Measurements from ENCODE around the gene CROCC. TPM values are rescaled to one million over a fixed set of nuclear protein-coding genes. Genes with fewer than 3 reads are reported as not detected.

Gene CROCC
- total RNA-seq, 4 donors from 2014 or later, result 22.3 to 164 (median 68.4) TPM

DNA sequence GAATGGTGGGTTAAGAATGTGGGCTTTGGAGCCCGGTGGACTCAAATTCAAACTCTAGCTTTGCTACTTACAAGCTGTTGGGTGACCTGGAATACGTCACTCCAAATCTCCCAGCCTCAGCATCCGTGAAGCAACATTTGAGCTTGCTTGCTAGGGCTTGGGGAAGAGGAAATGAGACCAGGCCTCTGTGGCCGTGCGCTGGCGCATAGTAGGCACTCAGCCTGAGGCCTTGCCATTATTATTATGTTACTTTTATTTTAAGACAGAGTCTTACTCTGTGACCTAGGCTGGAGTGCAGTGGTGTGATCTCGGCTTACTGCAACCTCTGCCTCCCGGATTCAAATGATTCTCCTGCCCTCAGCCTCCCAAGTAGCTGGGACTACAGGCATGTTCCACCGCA, 70.9 kb downstream of the CROCC start:
- TF ChIP-seq POLR2A (IDR thresholded peaks at IDR 0.05) (no peak), EP300 (IDR thresholded peaks at IDR 0.05) (no peak)
- TF ChIP-seq, protein P1, sequence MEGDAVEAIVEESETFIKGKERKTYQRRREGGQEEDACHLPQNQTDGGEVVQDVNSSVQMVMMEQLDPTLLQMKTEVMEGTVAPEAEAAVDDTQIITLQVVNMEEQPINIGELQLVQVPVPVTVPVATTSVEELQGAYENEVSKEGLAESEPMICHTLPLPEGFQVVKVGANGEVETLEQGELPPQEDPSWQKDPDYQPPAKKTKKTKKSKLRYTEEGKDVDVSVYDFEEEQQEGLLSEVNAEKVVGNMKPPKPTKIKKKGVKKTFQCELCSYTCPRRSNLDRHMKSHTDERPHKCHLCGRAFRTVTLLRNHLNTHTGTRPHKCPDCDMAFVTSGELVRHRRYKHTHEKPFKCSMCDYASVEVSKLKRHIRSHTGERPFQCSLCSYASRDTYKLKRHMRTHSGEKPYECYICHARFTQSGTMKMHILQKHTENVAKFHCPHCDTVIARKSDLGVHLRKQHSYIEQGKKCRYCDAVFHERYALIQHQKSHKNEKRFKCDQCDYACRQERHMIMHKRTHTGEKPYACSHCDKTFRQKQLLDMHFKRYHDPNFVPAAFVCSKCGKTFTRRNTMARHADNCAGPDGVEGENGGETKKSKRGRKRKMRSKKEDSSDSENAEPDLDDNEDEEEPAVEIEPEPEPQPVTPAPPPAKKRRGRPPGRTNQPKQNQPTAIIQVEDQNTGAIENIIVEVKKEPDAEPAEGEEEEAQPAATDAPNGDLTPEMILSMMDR (IDR thresholded peaks at IDR 0.05), result no peak
- no peaks in the 10 kb centered on the region for H3K27me3 ChIP-seq
- WGBS, 2 donors, result 89 to 94% methylated on average over 9 of the region's 9 CpGs
- no peak overlapping the region for H3K4me3 ChIP-seq
- H3K9me3 ChIP-seq, result no peaks in the 10 kb centered on the region
- H3K27ac ChIP-seq, result no peak overlapping the region
- peaks cover 4 to 95% (median 14%) of the 10 kb centered on the region in 3 donors for H3K36me3 ChIP-seq
- DNase-seq (ENCODE audit: low spot score in 2 of 2), result no peak
- H3K4me1 ChIP-seq, result no peaks in the 10 kb centered on the region

DNA sequence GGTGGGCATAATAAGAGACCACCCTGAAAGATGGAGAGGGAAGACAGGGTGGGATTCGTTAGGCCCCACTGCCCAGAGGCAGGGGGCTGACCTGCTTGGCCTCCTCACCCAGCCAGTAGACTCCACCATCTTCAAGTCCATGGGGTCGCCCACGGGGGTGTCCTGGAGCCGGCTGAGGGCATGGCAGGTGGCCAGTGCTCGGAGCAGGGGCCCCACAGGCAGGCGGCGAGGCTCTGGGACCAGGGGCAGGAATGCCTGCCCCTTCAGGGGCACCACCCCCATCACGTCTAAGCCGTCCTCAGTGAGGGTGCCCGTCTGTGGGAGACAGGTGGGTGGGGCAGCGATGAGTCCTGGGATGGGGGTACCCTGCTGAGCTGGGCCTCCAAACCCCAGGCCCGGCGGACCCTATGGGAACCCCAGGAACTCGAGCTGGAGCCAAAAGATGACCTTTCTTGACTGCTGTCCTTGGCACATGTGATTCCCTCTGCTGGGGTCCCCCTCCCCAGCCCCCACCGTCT, 71.8 kb downstream of the CROCC start:
- 76 to 88% methylated on average over 5 to 15 of the region's 15 CpGs for whole genome bisulfite sequencing, 2 donors
- Histone ChIP-seq H3K36me3 (peaks cover 5 to 95% (median 14%) of the 10 kb centered on the region in 3 donors), H3K4me3 (no peak overlapping the region), H3K27ac (no peak overlapping the region), H3K27me3 (no peaks in the 10 kb centered on the region), H3K4me1 (no peaks in the 10 kb centered on the region), H3K9me3 (no peaks in the 10 kb centered on the region)
- TF ChIP-seq EP300 (IDR thresholded peaks at IDR 0.05) (no peak), POLR2A (IDR thresholded peaks at IDR 0.05) (no peak)
- TF ChIP-seq, protein P1 (IDR thresholded peaks at IDR 0.05), result no peak
- DNase-seq (ENCODE audit: low spot score in 2 of 2), result no peak

DNA sequence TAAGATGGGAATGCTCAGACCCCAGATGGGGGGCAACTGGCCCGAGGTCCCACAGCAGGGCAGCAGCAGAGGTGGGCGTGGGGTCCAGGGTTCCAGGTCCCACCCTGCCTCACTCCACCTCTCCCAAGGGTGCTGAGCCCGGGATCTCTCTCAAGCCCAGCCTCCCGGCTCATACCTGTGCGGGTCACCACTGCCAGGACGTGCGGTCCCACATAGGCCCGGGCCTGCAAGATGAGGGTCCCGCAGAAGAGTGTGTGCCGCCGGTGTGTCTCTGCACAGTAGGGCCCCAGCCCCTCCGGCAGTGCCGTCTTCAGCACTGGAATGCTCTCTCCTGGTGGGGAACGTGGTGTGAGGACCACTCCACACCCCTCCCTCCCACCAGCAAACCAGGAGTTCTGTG, 75.1 kb downstream of the CROCC start:
- TF ChIP-seq, protein P1 (IDR thresholded peaks at IDR 0.05), result no peak
- TF ChIP-seq EP300 (IDR thresholded peaks at IDR 0.05) (no peak), POLR2A (IDR thresholded peaks at IDR 0.05) (no peak)
- Histone ChIP-seq H3K27ac (no peak overlapping the region), H3K36me3 (peaks cover 5 to 94% (median 17%) of the 10 kb centered on the region in 3 donors), H3K4me3 (no peak overlapping the region), H3K4me1 (no peaks in the 10 kb centered on the region), H3K9me3 (no peaks in the 10 kb centered on the region), H3K27me3 (no peaks in the 10 kb centered on the region)
- WGBS, 2 donors, result 85 to 96% methylated on average over 7 to 11 of the region's 14 CpGs
- no peak for DNase-seq (ENCODE audit: low spot score in 2 of 2)

DNA sequence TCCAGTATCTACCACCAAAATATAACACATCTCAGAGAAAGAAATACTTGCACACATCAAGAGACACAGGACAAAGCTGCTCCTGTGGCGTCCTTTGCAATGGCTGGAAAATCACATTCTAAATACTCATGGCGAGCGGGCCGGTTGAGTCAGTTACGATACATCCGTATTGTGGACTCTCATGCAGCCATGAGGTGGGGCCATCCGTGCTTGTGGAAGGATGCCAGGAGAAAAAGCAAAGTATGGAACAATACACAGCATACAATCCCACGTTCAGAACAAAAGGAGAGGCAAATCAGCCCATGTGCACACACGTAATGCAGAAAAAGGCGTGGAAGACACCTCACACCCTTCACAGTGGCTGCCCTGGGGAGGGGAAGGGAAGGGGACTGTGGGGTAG, 76.9 kb downstream of the CROCC start:
- Histone ChIP-seq H3K27ac (no peak overlapping the region), H3K27me3 (no peaks in the 10 kb centered on the region), H3K36me3 (peaks cover 5 to 94% (median 29%) of the 10 kb centered on the region in 3 donors), H3K4me3 (no peak overlapping the region), H3K4me1 (no peaks in the 10 kb centered on the region), H3K9me3 (no peaks in the 10 kb centered on the region)
- DNase-seq (ENCODE audit: low spot score in 2 of 2), result no peak
- WGBS, 2 donors, result 76 to 77% methylated on average over 10 of the region's 10 CpGs
- TF ChIP-seq, protein P1 (IDR thresholded peaks at IDR 0.05), result no peak
- TF ChIP-seq EP300 (IDR thresholded peaks at IDR 0.05) (no peak), POLR2A (IDR thresholded peaks at IDR 0.05) (no peak)

DNA sequence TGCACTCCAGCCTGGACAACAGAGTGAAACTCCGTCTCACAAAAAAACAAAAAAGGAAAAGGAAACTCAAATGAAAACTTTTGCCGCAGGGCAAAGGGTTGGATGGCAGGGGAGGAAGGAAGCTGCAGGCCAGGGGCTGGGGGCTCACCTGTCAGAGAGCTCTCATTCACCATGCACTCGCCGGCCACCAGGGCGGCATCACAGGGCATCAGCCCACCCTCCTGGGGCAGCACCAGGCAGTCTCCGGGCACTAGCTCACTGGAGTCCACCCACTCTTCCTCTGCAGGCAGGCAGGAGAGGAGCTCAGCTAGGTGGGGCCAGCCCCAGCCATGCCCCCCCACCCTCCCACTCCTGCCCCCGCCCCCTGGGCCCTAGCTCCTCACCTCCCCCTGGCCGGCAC, 78.1 kb downstream of the CROCC start:
- TF ChIP-seq EP300 (IDR thresholded peaks at IDR 0.05) (no peak), POLR2A (IDR thresholded peaks at IDR 0.05) (no peak)
- TF ChIP-seq, protein P1 (IDR thresholded peaks at IDR 0.05), result no peak
- no peak for DNase-seq (ENCODE audit: low spot score in 2 of 2)
- Histone ChIP-seq H3K4me3 (no peak overlapping the region), H3K9me3 (no peaks in the 10 kb centered on the region), H3K27me3 (no peaks in the 10 kb centered on the region), H3K4me1 (no peaks in the 10 kb centered on the region), H3K36me3 (peaks cover 5 to 99% (median 37%) of the 10 kb centered on the region in 3 donors), H3K27ac (no peak overlapping the region)
- WGBS, 2 donors, result 84 to 89% methylated on average over 7 to 8 of the region's 8 CpGs
